Caco-2 (cell line): ENCODE results near the gene PBLD. TPM values are rescaled to one million over a fixed set of nuclear protein-coding genes. Genes with fewer than 3 reads are reported as not detected.
"Not testable (repeated sequence)": the region's sequence is repeated elsewhere in the genome, so short reads cannot be mapped to it uniquely, and the experiment has no call there.

Source experiments
- BruUV-seq: library from RNA; stranded (reverse); fragments of 400-500 nt; replicated peaks from 2 replicates; lab custom pipeline; 2021; lab: Mats Ljungman, UMichigan
- CTCF ChIA-PET: fragments of 300-600 bp; sonication (Branson Sonifier 250); formaldehyde crosslinking; loops from one replicate; lab custom pipeline; 2022; ENCODE audit warnings: antibody characterized with exemption; lab: Charles Lee
- POLR2A ChIA-PET: fragments of 300-600 bp; sonication (Branson Sonifier 250); formaldehyde crosslinking; loops from one replicate; lab custom pipeline; 2022; ENCODE audit warnings: antibody characterized with exemption; lab: Charles Lee
- DNase-seq, 2 experiments: peaks; one replicate each; pipeline versions ENCODE4 v3.0.0 to v3.0.0-alpha.2; 2020 to 2022
- H3K27me3 ChIP-seq: replicated peaks from 2 replicates; pipeline ENCODE4 v1.6.0; 2011; ENCODE audit warnings: low read length; ENCODE audit not compliant: control insufficient read depth, insufficient read depth
- H3K36me3 ChIP-seq: 2 replicates; pipeline ENCODE4 v1.5.1; 2011; ENCODE audit warnings: low read length; ENCODE audit not compliant: control insufficient read depth, insufficient read depth
- H3K4me1 ChIP-seq: fragments of 250-450 bp; sonication (Bioruptor Pico); 2 replicates; pipeline ENCODE4 v1.5.1; 2020; ENCODE audit warnings: mild to moderate bottlenecking
- H3K4me3 ChIP-seq: 2 replicates; pipeline ENCODE4 v1.5.1; 2011; ENCODE audit warnings: low read depth, mild to moderate bottlenecking, control low read depth, low read length
- H3K9me3 ChIP-seq: fragments of 250-450 bp; sonication (Bioruptor Pico); 2 replicates; pipeline ENCODE4 v1.5.1; 2020; ENCODE audit warnings: mild to moderate bottlenecking, moderate library complexity
- H3K27ac Mint-ChIP-seq: one replicate; pipeline ENCODE4 v1.8.0; 2022; ENCODE audit warnings: mixed read lengths; ENCODE audit not compliant: unreplicated experiment
- H3K27me3 Mint-ChIP-seq: one replicate; pipeline ENCODE4 v1.8.0; 2022; ENCODE audit warnings: mixed read lengths; ENCODE audit not compliant: insufficient read depth, unreplicated experiment
- H3K36me3 Mint-ChIP-seq: one replicate; pipeline ENCODE4 v1.8.0; 2022; ENCODE audit warnings: mild to moderate bottlenecking, mixed read lengths; ENCODE audit not compliant: insufficient read depth, unreplicated experiment
- H3K4me1 Mint-ChIP-seq: one replicate; pipeline ENCODE4 v1.8.0; 2022; ENCODE audit warnings: low read depth, mixed read lengths; ENCODE audit not compliant: unreplicated experiment
- H3K4me3 Mint-ChIP-seq: one replicate; pipeline ENCODE4 v1.8.0; 2022; ENCODE audit warnings: mild to moderate bottlenecking, moderate library complexity, mixed read lengths; ENCODE audit not compliant: unreplicated experiment
- H3K9me3 Mint-ChIP-seq: one replicate; pipeline ENCODE4 v1.8.0; 2022; ENCODE audit warnings: mixed read lengths; ENCODE audit not compliant: unreplicated experiment
- intact Hi-C: fragments of 100-400 bp; cut with micrococcal nuclease; formaldehyde crosslinking; loops from one replicate; pipeline ENCODE4 v1.10.0; 2022; ENCODE audit not compliant: unreplicated experiment
- total RNA-seq: library from RNA; stranded (reverse); gene quantifications from 2 replicates; pipeline ENCODE4 v1.2.3, GENCODE V29; 2022
- TF ChIP-seq, protein P1 (sequence below), 2 experiments: fragments of 200-600 bp in 1 of 2; IDR thresholded peaks; 1 replicate in 1 of 2; 2 replicates in 1 of 2; pipeline versions ENCODE4 v1.5.1 to v1.8.0; 2011 to 2022; ENCODE audit warnings: antibody characterized with exemption in 1 of 2, control low read depth in 1 of 2, inconsistent platforms in 1 of 2, low read depth in 1 of 2, low read length in 1 of 2, mild to moderate bottlenecking in 1 of 2, moderate library complexity in 1 of 2; ENCODE audit not compliant: insufficient read depth in 1 of 2, severe bottlenecking in 1 of 2, unreplicated experiment in 1 of 2

The PBLD gene
- total RNA-seq, 1 experiment from 2014 or later = 15.3 TPM

DNA sequence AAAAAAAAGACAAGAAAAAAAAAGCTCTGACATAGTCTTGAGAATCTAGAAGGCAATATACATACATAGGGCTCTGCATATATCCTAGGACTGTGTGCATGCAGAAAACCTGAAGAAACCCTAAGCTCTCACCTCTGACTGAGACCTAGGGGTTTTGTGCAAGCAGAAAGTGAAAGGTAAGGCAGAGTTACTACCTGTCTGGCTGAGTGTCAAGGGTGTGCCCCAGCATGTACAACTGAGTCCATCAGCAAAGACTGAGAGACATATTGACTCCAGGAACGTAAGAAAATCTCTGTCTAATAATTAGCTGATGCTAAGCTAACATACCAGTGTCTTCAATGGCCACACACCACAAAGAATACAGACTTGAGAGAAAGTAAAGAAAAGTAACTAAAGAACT is 17.1 kb downstream of the PBLD start:
- Mint-ChIP-seq H3K27ac (no peak overlapping the region), H3K36me3 (peaks cover 6% of the 10 kb centered on the region), H3K9me3 (peaks cover 21% of the 10 kb centered on the region), H3K27me3 (no peaks in the 10 kb centered on the region), H3K4me3 (no peak overlapping the region), H3K4me1 (peaks cover 11% of the 10 kb centered on the region)
- Histone ChIP-seq H3K27me3 (no peaks in the 10 kb centered on the region), H3K4me1 (peaks cover 14% of the 10 kb centered on the region), H3K9me3 (peaks cover 14% of the 10 kb centered on the region), H3K4me3 (no peak overlapping the region), H3K36me3 (no peaks in the 10 kb centered on the region)
- intact Hi-C loops = no loop called here
- TF ChIP-seq, protein P1, sequence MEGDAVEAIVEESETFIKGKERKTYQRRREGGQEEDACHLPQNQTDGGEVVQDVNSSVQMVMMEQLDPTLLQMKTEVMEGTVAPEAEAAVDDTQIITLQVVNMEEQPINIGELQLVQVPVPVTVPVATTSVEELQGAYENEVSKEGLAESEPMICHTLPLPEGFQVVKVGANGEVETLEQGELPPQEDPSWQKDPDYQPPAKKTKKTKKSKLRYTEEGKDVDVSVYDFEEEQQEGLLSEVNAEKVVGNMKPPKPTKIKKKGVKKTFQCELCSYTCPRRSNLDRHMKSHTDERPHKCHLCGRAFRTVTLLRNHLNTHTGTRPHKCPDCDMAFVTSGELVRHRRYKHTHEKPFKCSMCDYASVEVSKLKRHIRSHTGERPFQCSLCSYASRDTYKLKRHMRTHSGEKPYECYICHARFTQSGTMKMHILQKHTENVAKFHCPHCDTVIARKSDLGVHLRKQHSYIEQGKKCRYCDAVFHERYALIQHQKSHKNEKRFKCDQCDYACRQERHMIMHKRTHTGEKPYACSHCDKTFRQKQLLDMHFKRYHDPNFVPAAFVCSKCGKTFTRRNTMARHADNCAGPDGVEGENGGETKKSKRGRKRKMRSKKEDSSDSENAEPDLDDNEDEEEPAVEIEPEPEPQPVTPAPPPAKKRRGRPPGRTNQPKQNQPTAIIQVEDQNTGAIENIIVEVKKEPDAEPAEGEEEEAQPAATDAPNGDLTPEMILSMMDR (IDR thresholded peaks at IDR 0.05; ENCODE audit: insufficient read depth in 1 of 2, low read depth in 1 of 2, low read length in 1 of 2, severe bottlenecking in 1 of 2, unreplicated experiment in 1 of 2) = no peak
- no TSS peak for BruUV-seq
- CTCF ChIA-PET = interaction anchor here (1.3 kb wide), 1 partner anchor 16 kb away, joined by 4 read pairs; no protein-coding TSS in a partner anchor
- no peak for DNase-seq
- POLR2A ChIA-PET = no interaction called here

DNA sequence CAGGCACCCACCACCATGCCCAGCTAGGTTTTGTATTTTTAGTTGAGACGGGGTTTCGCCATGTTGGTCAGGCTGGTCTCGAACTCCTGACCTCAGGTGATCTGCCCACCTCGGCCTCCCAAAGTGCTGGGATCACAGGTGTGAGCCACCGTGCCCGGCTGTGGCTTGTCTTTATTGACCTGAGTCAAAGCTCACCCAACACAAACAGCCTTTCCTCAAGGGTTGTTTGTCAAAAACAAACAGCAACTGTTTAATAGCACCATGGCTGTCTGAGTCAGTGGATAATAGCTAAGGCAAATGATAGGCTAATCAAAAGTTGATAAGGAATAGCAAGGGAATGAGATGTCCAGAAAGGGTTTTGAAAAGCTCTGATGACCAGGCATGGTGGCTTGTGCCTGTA is 17.8 kb downstream of the PBLD start:
- H3K36me3 Mint-ChIP-seq, H3K27me3 ChIP-seq, POLR2A ChIA-PET, H3K27ac Mint-ChIP-seq, H3K27me3 Mint-ChIP-seq, H3K4me3 ChIP-seq, intact Hi-C loops, H3K36me3 ChIP-seq, BruUV-seq, H3K4me3 Mint-ChIP-seq, DNase-seq: not testable (repeated sequence)
- CTCF ChIA-PET = interaction anchor here (1.3 to 1.7 kb wide), 2 partner anchors 17 to 102 kb away, joined by 4 read pairs; no protein-coding TSS in a partner anchor
- H3K9me3 Mint-ChIP-seq = peaks cover 21% of the 10 kb centered on the region
- peaks cover 11% of the 10 kb centered on the region for H3K4me1 Mint-ChIP-seq
- Histone ChIP-seq H3K9me3 (peaks cover 14% of the 10 kb centered on the region), H3K4me1 (peaks cover 11% of the 10 kb centered on the region)

- H3K9me3 Mint-ChIP-seq = peaks cover 3% of the 10 kb centered on the region
- H3K27ac Mint-ChIP-seq = no peak overlapping the region
- Histone ChIP-seq H3K4me3 (no peak overlapping the region), H3K9me3 (no peaks in the 10 kb centered on the region), H3K27me3 (no peaks in the 10 kb centered on the region), H3K4me1 (peaks cover 16% of the 10 kb centered on the region), H3K36me3 (no peaks in the 10 kb centered on the region)
- H3K4me3 Mint-ChIP-seq = no peak overlapping the region
- intact Hi-C loops = no loop called here
- DNase-seq = no peak
- H3K4me1 Mint-ChIP-seq = peaks cover 13% of the 10 kb centered on the region
- H3K27me3 Mint-ChIP-seq = no peaks in the 10 kb centered on the region
- ChIA-PET CTCF (no interaction called here), POLR2A (no interaction called here)
- no peaks in the 10 kb centered on the region for H3K36me3 Mint-ChIP-seq
- TF ChIP-seq, protein P1 (IDR thresholded peaks at IDR 0.05; ENCODE audit: insufficient read depth in 1 of 2, low read depth in 1 of 2, low read length in 1 of 2, severe bottlenecking in 1 of 2, unreplicated experiment in 1 of 2) = no peak
- BruUV-seq = no TSS peak
Measured at GRCh38 chr10:68310531-68310930, 22.2 kb downstream of the PBLD start.
